Esophagus muscularis mucosa (tissue), 4 donors: ENCODE measurements around the gene ERG28.

Experiments
- EP300 ChIP-seq: sonication (generic); formaldehyde crosslinking; IDR thresholded peaks from one replicate; pipeline ENCODE4 v1.6.1; 2017; ENCODE audit warnings: antibody characterized with exemption
- POLR2A ChIP-seq: fragments of 450-650 bp; IDR thresholded peaks from one replicate; pipeline ENCODE4 v1.6.1; 2017; ENCODE audit warnings: antibody characterized with exemption, moderate library complexity, mild to moderate bottlenecking, low read depth
- TF ChIP-seq, protein P1 (sequence below), 3 experiments: fragments of 200-600 bp in 2 of 3; fragments of 450-650 bp in 1 of 3; sonication (generic) in 2 of 3; IDR thresholded peaks; one replicate each; pipeline ENCODE4 v1.5.1; 2017 to 2019; ENCODE audit warnings: antibody characterized with exemption in 3 of 3, mild to moderate bottlenecking in 2 of 3, moderate library complexity in 1 of 3

DNA sequence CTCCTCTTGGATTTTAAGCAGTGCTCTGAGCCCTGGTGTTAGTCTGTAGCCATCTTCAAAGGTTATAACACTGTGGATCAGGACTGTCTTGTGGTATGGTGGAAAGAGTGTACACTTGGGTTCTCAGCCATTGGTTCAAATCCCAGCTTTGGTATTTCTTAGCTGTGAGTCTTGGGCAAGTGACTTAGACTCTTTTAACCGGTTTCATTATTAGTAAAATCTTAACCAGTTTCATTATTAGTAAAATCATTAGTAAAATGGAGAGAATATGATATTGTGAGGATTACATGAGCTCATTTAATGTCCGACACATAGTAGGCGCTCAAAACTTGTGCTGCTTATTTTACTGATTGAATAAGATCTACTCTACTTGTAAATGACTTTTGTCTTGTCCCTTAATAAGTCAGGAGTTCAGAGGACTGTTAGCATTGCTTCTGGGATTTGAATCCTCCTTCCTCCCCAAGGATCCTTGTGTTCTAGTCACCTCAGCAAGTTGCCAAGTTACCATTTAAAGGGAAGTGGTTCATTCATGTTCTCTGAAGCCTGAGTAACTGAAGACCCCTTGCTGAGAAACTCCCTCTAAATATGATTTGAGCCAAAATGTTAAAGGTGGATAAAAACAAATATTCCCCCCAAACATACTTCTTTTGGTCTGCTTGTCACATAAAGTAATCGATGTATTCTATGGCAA is 12.8 kb upstream of the ERG28 start:
- TF ChIP-seq EP300 (no peak), POLR2A (no peak)
- TF ChIP-seq, protein P1, sequence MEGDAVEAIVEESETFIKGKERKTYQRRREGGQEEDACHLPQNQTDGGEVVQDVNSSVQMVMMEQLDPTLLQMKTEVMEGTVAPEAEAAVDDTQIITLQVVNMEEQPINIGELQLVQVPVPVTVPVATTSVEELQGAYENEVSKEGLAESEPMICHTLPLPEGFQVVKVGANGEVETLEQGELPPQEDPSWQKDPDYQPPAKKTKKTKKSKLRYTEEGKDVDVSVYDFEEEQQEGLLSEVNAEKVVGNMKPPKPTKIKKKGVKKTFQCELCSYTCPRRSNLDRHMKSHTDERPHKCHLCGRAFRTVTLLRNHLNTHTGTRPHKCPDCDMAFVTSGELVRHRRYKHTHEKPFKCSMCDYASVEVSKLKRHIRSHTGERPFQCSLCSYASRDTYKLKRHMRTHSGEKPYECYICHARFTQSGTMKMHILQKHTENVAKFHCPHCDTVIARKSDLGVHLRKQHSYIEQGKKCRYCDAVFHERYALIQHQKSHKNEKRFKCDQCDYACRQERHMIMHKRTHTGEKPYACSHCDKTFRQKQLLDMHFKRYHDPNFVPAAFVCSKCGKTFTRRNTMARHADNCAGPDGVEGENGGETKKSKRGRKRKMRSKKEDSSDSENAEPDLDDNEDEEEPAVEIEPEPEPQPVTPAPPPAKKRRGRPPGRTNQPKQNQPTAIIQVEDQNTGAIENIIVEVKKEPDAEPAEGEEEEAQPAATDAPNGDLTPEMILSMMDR (IDR thresholded peaks at IDR 0.05): no peak
